A549 (cell line): ENCODE data around the gene GATC. TPM values are rescaled to one million over a fixed set of nuclear protein-coding genes. Genes with fewer than 3 reads are reported as not detected.

Experiments
- ATAC-seq, 2 experiments: fragments of 200-7000 bp in 1 of 2; fragments of >200 bp in 1 of 2; cut with Nextera tagmentation in 1 of 2; cut with Tn5 transposase in 1 of 2; 3 replicates each; pipeline versions ENCODE4 v1.8.0 to v1.9.1; 2018 to 2020; ENCODE audit warnings: mild to moderate bottlenecking in 1 of 2, moderate library complexity in 1 of 2
- CTCF ChIA-PET: fragments of 300-600 bp; sonication (Branson Sonifier 250); formaldehyde crosslinking; extraction: SDS; loops from one replicate; lab custom pipeline; 2021; ENCODE audit warnings: antibody characterized with exemption, inconsistent platforms; lab: Yijun Ruan, JAX
- POLR2A ChIA-PET: fragments of 350-600 bp; formaldehyde crosslinking; extraction: SDS; loops from one replicate; lab custom pipeline; 2021; ENCODE audit warnings: antibody characterized with exemption, inconsistent platforms; lab: Yijun Ruan, JAX
- DNase-seq, 2 experiments: peaks; one replicate each; pipeline versions ENCODE4 v3.0.0 to v3.0.0-alpha.2; 2011 to 2016; ENCODE audit warnings: low read depth in 1 of 2, low spot score in 1 of 2
- FAIRE-seq: peaks from 2 replicates; lab custom pipeline; 2011; peaks lifted over from hg19 to GRCh38; lab: Jason Lieb, UNC
- H3K27ac ChIP-seq, 2 experiments: fragments of >200 bp; sonication (Bioruptor Twin); formaldehyde crosslinking; 3 replicates each; pipeline ENCODE4 v1.5.1; 2016 to 2017
- H3K4me1 ChIP-seq: fragments of >200 bp; sonication (Bioruptor Twin); formaldehyde crosslinking; 3 replicates; pipeline ENCODE4 v1.6.1; 2016
- H3K4me2 ChIP-seq: fragments of >200 bp; sonication (Bioruptor Twin); formaldehyde crosslinking; 3 replicates; pipeline ENCODE4 v1.6.1; 2016
- H3K4me3 ChIP-seq: fragments of >200 bp; sonication (Bioruptor Twin); formaldehyde crosslinking; 3 replicates; pipeline ENCODE4 v1.5.1; 2016
- H3K9me3 ChIP-seq: fragments of >200 bp; sonication (Bioruptor Twin); formaldehyde crosslinking; 3 replicates; pipeline ENCODE4 v1.6.1; 2016
- CHD4 ChIP-seq: fragments of 200-600 bp; sonication (generic); IDR thresholded peaks from 2 replicates; pipeline ENCODE4 v1.6.1; 2016; ENCODE audit warnings: antibody characterized with exemption, mild to moderate bottlenecking, borderline replicate concordance
- HEYL ChIP-seq: fragments of 250-450 bp; sonication (Bioruptor Pico); IDR thresholded peaks from 2 replicates; pipeline ENCODE4 v1.8.0; 2021; ENCODE audit warnings: mild to moderate bottlenecking, moderate library complexity
- HOXB5 ChIP-seq: fragments of 250-450 bp; sonication (Bioruptor Pico); IDR thresholded peaks from 2 replicates; pipeline ENCODE4 v1.5.0; 2020; ENCODE audit warnings: mild to moderate bottlenecking, moderate library complexity
- POLR2AphosphoS2 ChIP-seq: conservative IDR thresholded peaks from 2 replicates; pipeline ENCODE4 v1.6.1; 2012; ENCODE audit warnings: low read length, improper control_type of control experiment, inconsistent platforms
- RAD21 ChIP-seq, 2 experiments: fragments of >200 bp in 1 of 2; sonication (Bioruptor Twin) in 1 of 2; formaldehyde crosslinking in 1 of 2; IDR thresholded peaks in 1 of 2; conservative IDR thresholded peaks in 1 of 2; 2 replicates in 1 of 2; 3 replicates in 1 of 2; pipeline ENCODE4 v1.6.1; 2012 to 2018; ENCODE audit warnings: inconsistent platforms in 1 of 2
- SMC3 ChIP-seq: fragments of >200 bp; sonication (Bioruptor Twin); formaldehyde crosslinking; IDR thresholded peaks from 3 replicates; pipeline ENCODE4 v1.6.1; 2018; ENCODE audit warnings: inconsistent platforms
- TFCP2L1 ChIP-seq: fragments of 250-450 bp; sonication (Bioruptor Pico); IDR thresholded peaks from 2 replicates; pipeline ENCODE4 v1.5.0; 2021; ENCODE audit warnings: mild to moderate bottlenecking
- ZSCAN20 ChIP-seq: fragments of 250-450 bp; sonication (Bioruptor Pico); IDR thresholded peaks from 2 replicates; pipeline ENCODE4 v1.8.0; 2022; ENCODE audit warnings: mild to moderate bottlenecking, moderate library complexity
- WGBS: methylation state at CpG from one replicate; pipeline ENCODE4 v1.1.6; 2017; ENCODE audit errors: missing lambda C conversion rate; 5-methylcytosine and 5-hydroxymethylcytosine counted together
- polyA plus RNA-seq, 4 experiments: library from polyadenylated mRNA; depleted of rRNA in 3 of 4; stranded (reverse); fragments of >200 nt; fragmentation: RNase III in 1 of 4; extraction: RNeasy Plus Mini Kit Qiagen cat#74134 plus additional on column Dnase treatment in 1 of 4; gene quantifications; 2 replicates in 3 of 4; 3 replicates in 1 of 4; pipeline ENCODE4 v1.2.3, GENCODE V29; 2011 to 2017
- TF ChIP-seq, protein P1 (sequence below): fragments of >200 bp; sonication (Bioruptor Twin); formaldehyde crosslinking; IDR thresholded peaks from 3 replicates; pipeline ENCODE4 v1.5.1; 2016
- TF ChIP-seq, protein P2 (sequence below): fragments of 200-600 bp; sonication (generic); IDR thresholded peaks from 2 replicates; pipeline ENCODE4 v1.6.1; 2016; ENCODE audit warnings: antibody characterized with exemption, mild to moderate bottlenecking, moderate library complexity
- TF ChIP-seq, protein P3 (sequence below): fragments of >200 bp; sonication (Bioruptor Twin); formaldehyde crosslinking; IDR thresholded peaks from 3 replicates; pipeline ENCODE4 v1.6.1; 2016

GATC gene
- polyA plus RNA-seq, 2 of the 4 experiments (the other 2 are of a cell fraction) = 22.5 to 40.6 TPM

DNA sequence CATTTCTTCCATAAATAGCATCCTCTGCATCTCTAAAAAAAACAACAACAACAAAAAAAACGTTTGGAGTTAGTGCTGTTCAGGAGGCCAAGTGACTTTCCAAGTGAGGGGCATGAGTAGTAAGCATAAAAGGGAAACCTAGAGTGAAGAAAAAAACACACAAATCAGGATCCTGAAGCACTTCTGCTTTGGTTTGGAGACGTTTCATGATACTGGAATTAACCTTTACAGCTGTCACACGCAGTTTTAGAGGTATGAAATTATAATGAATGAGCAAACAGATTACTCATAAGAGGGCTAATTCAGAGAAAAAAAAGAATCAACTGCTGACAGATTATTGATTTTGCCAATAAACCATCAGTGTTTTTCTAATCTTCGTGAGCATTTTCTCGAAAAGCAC, 19.5 kb downstream of the GATC start:
- peaks cover 29% of the 10 kb centered on the region; the same call in 2 of the 3 replicates for H3K4me1 ChIP-seq
- no peak for TF ChIP-seq ZSCAN20 (CRISPR knock-in tag)
- TF ChIP-seq HOXB5 (CRISPR knock-in tag) = no peak
- H3K4me2 ChIP-seq = no peak overlapping the region
- H3K27ac ChIP-seq = no peak overlapping the region
- H3K4me3 ChIP-seq = no peak overlapping the region
- ChIA-PET CTCF (interaction anchor here (0.6 to 11.1 kb wide), 16 partner anchors 11 to 189 kb away, joined by 3 to 167 read pairs (median 5); partner anchors contain the start of genes COX6A1, DYNLL1, GATC and TRIAP1), POLR2A (no interaction called here)
- ATAC-seq (no peak), DNase-seq (no peak), FAIRE-seq (no peak)
- 43% methylated on average over 5 of the region's 5 CpGs for WGBS
- H3K9me3 ChIP-seq = no peaks in the 10 kb centered on the region

DNA sequence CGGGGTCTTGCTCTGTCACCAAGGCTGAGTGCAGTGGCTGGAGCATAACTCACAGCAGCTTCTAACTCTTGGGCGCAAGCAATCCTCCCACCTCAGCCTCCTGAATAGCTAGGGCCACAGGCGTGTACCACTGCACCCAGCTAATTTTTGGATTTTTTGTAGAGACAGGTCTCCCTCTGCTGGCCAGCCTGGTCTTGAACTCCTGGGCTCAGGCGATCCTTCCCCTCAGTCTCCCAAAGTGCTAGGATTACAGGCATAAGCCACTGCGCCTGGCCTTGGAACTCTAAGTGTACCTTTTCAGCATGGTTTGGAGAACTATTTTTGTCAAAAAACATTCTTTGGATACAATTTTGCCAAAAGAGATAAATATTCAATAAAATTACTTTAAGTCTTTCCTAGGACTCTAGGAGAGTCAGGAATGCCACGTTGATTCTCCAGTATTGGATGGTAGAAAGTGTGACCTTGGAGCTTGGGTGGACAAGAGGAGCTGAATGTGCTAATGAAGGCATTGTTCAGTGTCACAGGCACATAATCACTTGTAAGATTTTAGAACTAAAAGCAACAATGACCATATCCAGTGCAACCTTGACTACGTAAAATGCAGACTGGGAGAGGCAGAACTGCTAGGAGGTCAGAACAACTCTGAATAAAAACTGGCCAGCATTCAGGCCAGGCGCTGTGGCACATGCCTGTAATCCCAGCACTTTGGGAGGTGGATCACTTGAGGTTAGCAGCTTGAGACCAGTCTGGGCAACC, 20.5 kb downstream of the GATC start:
- Histone ChIP-seq H3K27ac (no peak overlapping the region), H3K4me1 (peaks cover 29% of the 10 kb centered on the region; the same call in 2 of the 3 replicates), H3K9me3 (no peaks in the 10 kb centered on the region), H3K4me3 (no peak overlapping the region), H3K4me2 (no peak overlapping the region)
- TF ChIP-seq RAD21 (conservative IDR thresholded peaks at IDR 0.05 in 1 of 2, IDR thresholded peaks at IDR 0.05 in 1 of 2) = peak; percentile 56 to 57
- peak; percentile 37; the same call in 1 of the 3 replicates for TF ChIP-seq SMC3
- TF ChIP-seq, protein P1, sequence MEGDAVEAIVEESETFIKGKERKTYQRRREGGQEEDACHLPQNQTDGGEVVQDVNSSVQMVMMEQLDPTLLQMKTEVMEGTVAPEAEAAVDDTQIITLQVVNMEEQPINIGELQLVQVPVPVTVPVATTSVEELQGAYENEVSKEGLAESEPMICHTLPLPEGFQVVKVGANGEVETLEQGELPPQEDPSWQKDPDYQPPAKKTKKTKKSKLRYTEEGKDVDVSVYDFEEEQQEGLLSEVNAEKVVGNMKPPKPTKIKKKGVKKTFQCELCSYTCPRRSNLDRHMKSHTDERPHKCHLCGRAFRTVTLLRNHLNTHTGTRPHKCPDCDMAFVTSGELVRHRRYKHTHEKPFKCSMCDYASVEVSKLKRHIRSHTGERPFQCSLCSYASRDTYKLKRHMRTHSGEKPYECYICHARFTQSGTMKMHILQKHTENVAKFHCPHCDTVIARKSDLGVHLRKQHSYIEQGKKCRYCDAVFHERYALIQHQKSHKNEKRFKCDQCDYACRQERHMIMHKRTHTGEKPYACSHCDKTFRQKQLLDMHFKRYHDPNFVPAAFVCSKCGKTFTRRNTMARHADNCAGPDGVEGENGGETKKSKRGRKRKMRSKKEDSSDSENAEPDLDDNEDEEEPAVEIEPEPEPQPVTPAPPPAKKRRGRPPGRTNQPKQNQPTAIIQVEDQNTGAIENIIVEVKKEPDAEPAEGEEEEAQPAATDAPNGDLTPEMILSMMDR = peak; percentile 60
- no peak for TF ChIP-seq HEYL (CRISPR knock-in tag)
- POLR2A ChIA-PET = interaction anchor here (1.7 kb wide), 1 partner anchor 266 kb away, joined by 3 read pairs; the partner anchor contains the start of gene RPLP0
- WGBS = 62% methylated on average over 8 of the region's 8 CpGs
- CTCF ChIA-PET = interaction anchor here (0.6 to 11.1 kb wide), 31 partner anchors 12 to 505 kb away, joined by 3 to 167 read pairs (median 4); partner anchors contain the start of genes COX6A1, DYNLL1, GATC and PLA2G1B
- ATAC-seq (peak; percentile 36 to 66; a peak in 3 of 6 replicates), DNase-seq (peak in 1 of 2 experiments; percentile 64), FAIRE-seq (no peak)

DNA sequence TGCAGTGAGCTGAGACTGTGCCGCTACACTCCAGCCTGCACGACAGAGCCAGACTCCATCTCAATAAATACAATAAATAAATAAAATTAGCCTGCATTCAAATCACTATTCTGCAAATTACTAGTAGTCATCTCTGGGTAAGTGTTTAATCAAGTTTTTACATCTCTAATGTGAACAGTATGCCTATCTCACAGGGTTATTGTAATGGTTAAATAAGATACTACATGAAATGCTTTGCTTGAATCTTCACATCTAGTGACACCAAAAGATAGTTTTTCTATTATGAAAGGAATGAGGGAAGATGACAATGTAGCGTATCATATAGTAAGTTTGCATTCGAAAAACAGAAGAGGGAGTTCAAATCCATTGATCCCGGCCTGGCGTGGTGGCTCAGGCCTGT, 21.2 kb downstream of the GATC start:
- ATAC-seq (no peak), FAIRE-seq (no peak), DNase-seq (no peak)
- TF ChIP-seq, protein P2, sequence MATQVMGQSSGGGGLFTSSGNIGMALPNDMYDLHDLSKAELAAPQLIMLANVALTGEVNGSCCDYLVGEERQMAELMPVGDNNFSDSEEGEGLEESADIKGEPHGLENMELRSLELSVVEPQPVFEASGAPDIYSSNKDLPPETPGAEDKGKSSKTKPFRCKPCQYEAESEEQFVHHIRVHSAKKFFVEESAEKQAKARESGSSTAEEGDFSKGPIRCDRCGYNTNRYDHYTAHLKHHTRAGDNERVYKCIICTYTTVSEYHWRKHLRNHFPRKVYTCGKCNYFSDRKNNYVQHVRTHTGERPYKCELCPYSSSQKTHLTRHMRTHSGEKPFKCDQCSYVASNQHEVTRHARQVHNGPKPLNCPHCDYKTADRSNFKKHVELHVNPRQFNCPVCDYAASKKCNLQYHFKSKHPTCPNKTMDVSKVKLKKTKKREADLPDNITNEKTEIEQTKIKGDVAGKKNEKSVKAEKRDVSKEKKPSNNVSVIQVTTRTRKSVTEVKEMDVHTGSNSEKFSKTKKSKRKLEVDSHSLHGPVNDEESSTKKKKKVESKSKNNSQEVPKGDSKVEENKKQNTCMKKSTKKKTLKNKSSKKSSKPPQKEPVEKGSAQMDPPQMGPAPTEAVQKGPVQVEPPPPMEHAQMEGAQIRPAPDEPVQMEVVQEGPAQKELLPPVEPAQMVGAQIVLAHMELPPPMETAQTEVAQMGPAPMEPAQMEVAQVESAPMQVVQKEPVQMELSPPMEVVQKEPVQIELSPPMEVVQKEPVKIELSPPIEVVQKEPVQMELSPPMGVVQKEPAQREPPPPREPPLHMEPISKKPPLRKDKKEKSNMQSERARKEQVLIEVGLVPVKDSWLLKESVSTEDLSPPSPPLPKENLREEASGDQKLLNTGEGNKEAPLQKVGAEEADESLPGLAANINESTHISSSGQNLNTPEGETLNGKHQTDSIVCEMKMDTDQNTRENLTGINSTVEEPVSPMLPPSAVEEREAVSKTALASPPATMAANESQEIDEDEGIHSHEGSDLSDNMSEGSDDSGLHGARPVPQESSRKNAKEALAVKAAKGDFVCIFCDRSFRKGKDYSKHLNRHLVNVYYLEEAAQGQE = no peak
- TF ChIP-seq, protein P3, sequence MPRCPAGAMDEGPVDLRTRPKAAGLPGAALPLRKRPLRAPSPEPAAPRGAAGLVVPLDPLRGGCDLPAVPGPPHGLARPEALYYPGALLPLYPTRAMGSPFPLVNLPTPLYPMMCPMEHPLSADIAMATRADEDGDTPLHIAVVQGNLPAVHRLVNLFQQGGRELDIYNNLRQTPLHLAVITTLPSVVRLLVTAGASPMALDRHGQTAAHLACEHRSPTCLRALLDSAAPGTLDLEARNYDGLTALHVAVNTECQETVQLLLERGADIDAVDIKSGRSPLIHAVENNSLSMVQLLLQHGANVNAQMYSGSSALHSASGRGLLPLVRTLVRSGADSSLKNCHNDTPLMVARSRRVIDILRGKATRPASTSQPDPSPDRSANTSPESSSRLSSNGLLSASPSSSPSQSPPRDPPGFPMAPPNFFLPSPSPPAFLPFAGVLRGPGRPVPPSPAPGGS = no peak
- TF ChIP-seq RAD21 (conservative IDR thresholded peaks at IDR 0.05 in 1 of 2, IDR thresholded peaks at IDR 0.05 in 1 of 2) (no peak), HEYL (CRISPR knock-in tag) (no peak), TFCP2L1 (no peak), CHD4 (no peak), POLR2AphosphoS2 (no peak)
- 91% methylated on average over 6 of the region's 6 CpGs for WGBS
- POLR2A ChIA-PET = interaction anchor here (1.7 kb wide), 1 partner anchor 266 kb away, joined by 3 read pairs; the partner anchor contains the start of gene RPLP0
- H3K9me3 ChIP-seq = no peaks in the 10 kb centered on the region
- H3K4me2 ChIP-seq = no peak overlapping the region; the same call in 2 of the 3 replicates
- CTCF ChIA-PET = interaction anchor here (0.9 to 11.1 kb wide), 21 partner anchors 13 to 504 kb away, joined by 3 to 167 read pairs (median 4); partner anchors contain the start of genes COX6A1, DYNLL1, GATC and TRIAP1
- no peak overlapping the region for H3K4me3 ChIP-seq
- no peak overlapping the region for H3K27ac ChIP-seq
- peaks cover 29% of the 10 kb centered on the region; the same call in 2 of the 3 replicates for H3K4me1 ChIP-seq
